H1 (cell line): ENCODE results near the gene RTN3. TPM values are rescaled to one million over a fixed set of nuclear protein-coding genes. Genes with fewer than 3 reads are reported as not detected.
A peak's percentile ranks its signal among the peaks of the same experiment; 100 is the strongest.

ENCODE experiments used
- BACH1 ChIP-seq: IDR thresholded peaks from 2 replicates; pipeline ENCODE4 v1.6.1; 2012; ENCODE audit warnings: low read length, improper control_type of control experiment
- CEBPB ChIP-seq: IDR thresholded peaks from 2 replicates; pipeline ENCODE4 v1.6.1; 2012; ENCODE audit warnings: low read depth, low read length
- CTBP2 ChIP-seq: IDR thresholded peaks from 2 replicates; pipeline ENCODE4 v1.7.0; 2011; ENCODE audit warnings: borderline replicate concordance, mild to moderate bottlenecking, moderate library complexity, mixed read lengths, low read length; ENCODE audit not compliant: insufficient read depth, insufficient read length
- JUND ChIP-seq: IDR thresholded peaks from 2 replicates; pipeline ENCODE4 v1.6.1; 2011; ENCODE audit warnings: mild to moderate bottlenecking, improper control_type of control experiment, low read length
- KDM4A ChIP-seq: IDR thresholded peaks from one replicate; pipeline ENCODE4 v1.7.1; 2012; ENCODE audit warnings: low read depth, mild to moderate bottlenecking, moderate library complexity, low read length, inconsistent platforms; ENCODE audit not compliant: severe bottlenecking
- NRF1 ChIP-seq: IDR thresholded peaks from 2 replicates; pipeline ENCODE4 v1.6.1; 2011; ENCODE audit warnings: mild to moderate bottlenecking, low read depth, low read length, improper control_type of control experiment
- POLR2AphosphoS5 ChIP-seq: IDR thresholded peaks from 2 replicates; pipeline ENCODE4 v1.6.1; 2011; ENCODE audit warnings: low read depth, low read length
- SP1 ChIP-seq: IDR thresholded peaks from 2 replicates; pipeline ENCODE4 v1.6.1; 2011; ENCODE audit warnings: low read depth, low read length
- YY1 ChIP-seq: IDR thresholded peaks from 2 replicates; pipeline ENCODE4 v1.6.1; 2011; ENCODE audit warnings: low read depth, mild to moderate bottlenecking, low read length
- polyA plus RNA-seq, 7 experiments: library from polyadenylated mRNA; depleted of rRNA in 3 of 7; stranded (reverse) in 5 of 7; unstranded in 2 of 7; fragments of >200 nt in 5 of 7; fragments of 200-250 nt in 2 of 7; gene quantifications; 1 replicate in 5 of 7; 2 replicates in 1 of 7; 4 replicates in 1 of 7; pipeline versions ENCODE4 v1.2.1 to v1.2.3, GENCODE V29; 2011 to 2013; ENCODE audit warnings: missing spikeins in 2 of 7, mixed read lengths in 2 of 7
- total RNA-seq: library from RNA; stranded (reverse); fragmentation: NEBNext Ultra II Directional; extraction: Animal tissue kit (Norgen Biotek cat#: 25700); gene quantifications from 2 replicates; pipeline ENCODE4 v1.2.1, GENCODE V29; 2021
- TF ChIP-seq, protein P1 (sequence below): fragments of 300-600 bp; sonication (generic); IDR thresholded peaks from 2 replicates; pipeline ENCODE4 v1.7.1; 2012; ENCODE audit warnings: low read length, moderate library complexity, mild to moderate bottlenecking, inconsistent platforms; ENCODE audit not compliant: insufficient replicate concordance

Gene RTN3
- total and polyA plus RNA-seq, 2 of the 8 experiments (the other 6 are each of a cell fraction or from before 2014, with no cell fraction given): 160 to 203 TPM

DNA sequence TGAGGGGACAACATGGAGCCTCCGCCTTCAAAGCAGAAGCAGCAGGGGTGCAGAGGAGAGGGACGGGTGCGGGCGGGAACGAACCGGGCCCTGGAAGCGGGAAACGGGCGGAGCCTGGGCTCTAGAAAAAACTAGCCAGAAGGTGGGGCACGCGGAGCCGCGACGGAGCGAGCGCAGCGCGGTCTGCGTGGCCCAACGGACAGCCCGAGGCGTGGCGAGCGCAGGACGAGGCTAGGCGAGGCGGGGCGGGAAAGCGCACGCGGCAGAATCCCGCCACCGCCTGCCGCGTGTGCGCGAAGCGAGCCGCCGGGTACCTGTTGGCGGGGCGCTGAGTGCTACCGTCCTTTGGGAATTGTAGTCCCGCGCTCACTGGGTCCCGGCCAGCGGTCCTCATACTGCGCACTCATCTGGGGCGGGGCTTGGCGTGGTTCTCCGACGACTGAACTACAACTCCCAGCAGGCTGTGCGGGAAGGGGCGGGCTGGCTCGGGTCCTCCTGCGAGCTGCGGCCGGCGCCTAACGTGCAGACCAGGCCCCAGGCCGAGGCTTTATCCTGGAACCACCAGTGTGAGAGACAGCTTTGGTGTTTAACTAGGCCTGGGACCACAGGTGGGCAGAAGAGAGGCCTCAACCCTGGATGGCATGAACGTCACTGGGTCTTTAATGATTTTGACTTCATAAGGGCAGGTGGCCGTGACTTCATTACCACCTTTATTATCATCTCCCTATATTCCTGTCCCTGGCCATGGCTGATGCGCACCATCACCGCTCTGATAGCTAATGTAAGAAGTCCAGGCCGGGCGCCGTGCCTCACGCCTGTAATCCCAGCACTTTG, 9.8 kb upstream of the RTN3 start, which contains the start of gene ATL3 (continued):
- TF ChIP-seq, protein P1, sequence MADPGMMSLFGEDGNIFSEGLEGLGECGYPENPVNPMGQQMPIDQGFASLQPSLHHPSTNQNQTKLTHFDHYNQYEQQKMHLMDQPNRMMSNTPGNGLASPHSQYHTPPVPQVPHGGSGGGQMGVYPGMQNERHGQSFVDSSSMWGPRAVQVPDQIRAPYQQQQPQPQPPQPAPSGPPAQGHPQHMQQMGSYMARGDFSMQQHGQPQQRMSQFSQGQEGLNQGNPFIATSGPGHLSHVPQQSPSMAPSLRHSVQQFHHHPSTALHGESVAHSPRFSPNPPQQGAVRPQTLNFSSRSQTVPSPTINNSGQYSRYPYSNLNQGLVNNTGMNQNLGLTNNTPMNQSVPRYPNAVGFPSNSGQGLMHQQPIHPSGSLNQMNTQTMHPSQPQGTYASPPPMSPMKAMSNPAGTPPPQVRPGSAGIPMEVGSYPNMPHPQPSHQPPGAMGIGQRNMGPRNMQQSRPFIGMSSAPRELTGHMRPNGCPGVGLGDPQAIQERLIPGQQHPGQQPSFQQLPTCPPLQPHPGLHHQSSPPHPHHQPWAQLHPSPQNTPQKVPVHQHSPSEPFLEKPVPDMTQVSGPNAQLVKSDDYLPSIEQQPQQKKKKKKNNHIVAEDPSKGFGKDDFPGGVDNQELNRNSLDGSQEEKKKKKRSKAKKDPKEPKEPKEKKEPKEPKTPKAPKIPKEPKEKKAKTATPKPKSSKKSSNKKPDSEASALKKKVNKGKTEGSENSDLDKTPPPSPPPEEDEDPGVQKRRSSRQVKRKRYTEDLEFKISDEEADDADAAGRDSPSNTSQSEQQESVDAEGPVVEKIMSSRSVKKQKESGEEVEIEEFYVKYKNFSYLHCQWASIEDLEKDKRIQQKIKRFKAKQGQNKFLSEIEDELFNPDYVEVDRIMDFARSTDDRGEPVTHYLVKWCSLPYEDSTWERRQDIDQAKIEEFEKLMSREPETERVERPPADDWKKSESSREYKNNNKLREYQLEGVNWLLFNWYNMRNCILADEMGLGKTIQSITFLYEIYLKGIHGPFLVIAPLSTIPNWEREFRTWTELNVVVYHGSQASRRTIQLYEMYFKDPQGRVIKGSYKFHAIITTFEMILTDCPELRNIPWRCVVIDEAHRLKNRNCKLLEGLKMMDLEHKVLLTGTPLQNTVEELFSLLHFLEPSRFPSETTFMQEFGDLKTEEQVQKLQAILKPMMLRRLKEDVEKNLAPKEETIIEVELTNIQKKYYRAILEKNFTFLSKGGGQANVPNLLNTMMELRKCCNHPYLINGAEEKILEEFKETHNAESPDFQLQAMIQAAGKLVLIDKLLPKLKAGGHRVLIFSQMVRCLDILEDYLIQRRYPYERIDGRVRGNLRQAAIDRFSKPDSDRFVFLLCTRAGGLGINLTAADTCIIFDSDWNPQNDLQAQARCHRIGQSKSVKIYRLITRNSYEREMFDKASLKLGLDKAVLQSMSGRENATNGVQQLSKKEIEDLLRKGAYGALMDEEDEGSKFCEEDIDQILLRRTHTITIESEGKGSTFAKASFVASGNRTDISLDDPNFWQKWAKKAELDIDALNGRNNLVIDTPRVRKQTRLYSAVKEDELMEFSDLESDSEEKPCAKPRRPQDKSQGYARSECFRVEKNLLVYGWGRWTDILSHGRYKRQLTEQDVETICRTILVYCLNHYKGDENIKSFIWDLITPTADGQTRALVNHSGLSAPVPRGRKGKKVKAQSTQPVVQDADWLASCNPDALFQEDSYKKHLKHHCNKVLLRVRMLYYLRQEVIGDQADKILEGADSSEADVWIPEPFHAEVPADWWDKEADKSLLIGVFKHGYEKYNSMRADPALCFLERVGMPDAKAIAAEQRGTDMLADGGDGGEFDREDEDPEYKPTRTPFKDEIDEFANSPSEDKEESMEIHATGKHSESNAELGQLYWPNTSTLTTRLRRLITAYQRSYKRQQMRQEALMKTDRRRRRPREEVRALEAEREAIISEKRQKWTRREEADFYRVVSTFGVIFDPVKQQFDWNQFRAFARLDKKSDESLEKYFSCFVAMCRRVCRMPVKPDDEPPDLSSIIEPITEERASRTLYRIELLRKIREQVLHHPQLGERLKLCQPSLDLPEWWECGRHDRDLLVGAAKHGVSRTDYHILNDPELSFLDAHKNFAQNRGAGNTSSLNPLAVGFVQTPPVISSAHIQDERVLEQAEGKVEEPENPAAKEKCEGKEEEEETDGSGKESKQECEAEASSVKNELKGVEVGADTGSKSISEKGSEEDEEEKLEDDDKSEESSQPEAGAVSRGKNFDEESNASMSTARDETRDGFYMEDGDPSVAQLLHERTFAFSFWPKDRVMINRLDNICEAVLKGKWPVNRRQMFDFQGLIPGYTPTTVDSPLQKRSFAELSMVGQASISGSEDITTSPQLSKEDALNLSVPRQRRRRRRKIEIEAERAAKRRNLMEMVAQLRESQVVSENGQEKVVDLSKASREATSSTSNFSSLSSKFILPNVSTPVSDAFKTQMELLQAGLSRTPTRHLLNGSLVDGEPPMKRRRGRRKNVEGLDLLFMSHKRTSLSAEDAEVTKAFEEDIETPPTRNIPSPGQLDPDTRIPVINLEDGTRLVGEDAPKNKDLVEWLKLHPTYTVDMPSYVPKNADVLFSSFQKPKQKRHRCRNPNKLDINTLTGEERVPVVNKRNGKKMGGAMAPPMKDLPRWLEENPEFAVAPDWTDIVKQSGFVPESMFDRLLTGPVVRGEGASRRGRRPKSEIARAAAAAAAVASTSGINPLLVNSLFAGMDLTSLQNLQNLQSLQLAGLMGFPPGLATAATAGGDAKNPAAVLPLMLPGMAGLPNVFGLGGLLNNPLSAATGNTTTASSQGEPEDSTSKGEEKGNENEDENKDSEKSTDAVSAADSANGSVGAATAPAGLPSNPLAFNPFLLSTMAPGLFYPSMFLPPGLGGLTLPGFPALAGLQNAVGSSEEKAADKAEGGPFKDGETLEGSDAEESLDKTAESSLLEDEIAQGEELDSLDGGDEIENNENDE: no peak
- TF ChIP-seq SP1: peak; percentile 74; the same call in 1 of the 2 replicates
- TF ChIP-seq BACH1: peak; percentile 52; the same call in 1 of the 2 replicates
- no peak for TF ChIP-seq CTBP2
- TF ChIP-seq YY1: 0 out of 2 replicates have a peak, but pooled peaks have one; percentile 3
- TF ChIP-seq NRF1: 0 out of 2 replicates have a peak, but pooled peaks have one; percentile 3
- peak; percentile 98 for TF ChIP-seq KDM4A
- TF ChIP-seq CEBPB: no peak
- TF ChIP-seq JUND: no peak
- TF ChIP-seq POLR2AphosphoS5: no peak; the same call in 1 of the 2 replicates
